GM19438 (cell line): ENCODE data around the gene ANP32E.
A peak's percentile ranks its signal among the peaks of the same experiment; 100 is the strongest.

Experiments
- ATAC-seq: cut with Tn5 transposase; IDR thresholded peaks from one replicate; pipeline ENCODE4 v1.9.1; 2021; ENCODE audit warnings: low read depth; ENCODE audit not compliant: unreplicated experiment

ANP32E gene

DNA sequence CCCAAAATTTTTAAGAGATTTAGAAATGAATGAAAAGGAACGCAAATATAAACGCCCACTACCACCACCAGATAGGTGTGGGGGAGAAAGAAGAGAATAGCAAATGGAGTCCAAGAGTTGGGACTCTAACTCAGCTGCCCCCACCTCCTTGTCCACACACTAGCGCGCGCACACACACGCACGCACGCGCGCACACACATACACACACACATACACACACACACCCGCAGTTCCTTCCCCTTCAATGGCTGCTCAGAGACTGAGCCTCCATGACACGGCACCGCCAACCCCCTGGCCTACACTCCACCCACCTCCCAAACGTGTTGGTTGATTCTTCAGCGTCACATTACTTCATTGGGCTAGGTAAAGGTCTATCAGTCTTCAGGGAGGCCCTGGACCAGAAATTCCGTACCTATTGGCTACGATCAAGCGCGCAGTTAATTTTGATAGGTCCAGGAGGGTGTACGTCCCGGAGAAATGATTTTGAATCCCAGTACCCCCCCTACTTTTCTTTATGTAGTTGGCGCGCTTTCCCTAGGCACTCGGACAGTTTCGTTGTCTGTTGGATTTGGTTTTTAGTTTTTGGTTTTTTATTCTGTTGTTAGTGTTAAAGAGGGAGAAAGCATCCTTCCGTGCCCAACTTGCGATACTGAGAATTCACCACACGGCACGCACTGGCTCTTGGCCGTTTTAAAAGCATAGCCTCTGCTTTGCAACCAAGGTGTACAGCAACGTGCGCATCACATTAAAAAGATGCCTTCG lies at the start of gene ANP32E:
TSS of gene ANP32E (minus strand) at position 261 of the 762 bp plus-strand sequence. CDS start 326 bp downstream, outside the sequence.
- ATAC-seq: peak; percentile 69

DNA sequence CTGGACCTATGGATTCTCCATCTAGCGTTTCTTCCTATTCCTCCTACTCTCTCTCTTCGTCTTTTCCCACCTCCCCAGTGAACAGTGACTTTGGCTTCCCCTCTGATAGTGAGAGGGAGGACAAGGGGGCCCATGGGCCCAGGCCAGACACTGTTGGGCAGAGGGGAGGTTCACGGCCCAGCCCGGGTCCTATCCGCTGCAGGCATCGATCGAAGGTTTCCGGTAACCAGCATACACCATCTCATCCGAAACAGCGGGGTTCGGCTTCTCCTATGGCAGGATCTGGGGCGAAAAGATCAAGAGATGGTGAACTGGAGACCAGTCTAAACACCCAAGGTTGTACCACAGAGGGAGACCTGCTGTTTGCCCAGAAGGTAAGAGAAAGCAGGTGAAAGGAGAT lies 47.3 kb upstream of the ANP32E start:
- ATAC-seq: no peak

DNA sequence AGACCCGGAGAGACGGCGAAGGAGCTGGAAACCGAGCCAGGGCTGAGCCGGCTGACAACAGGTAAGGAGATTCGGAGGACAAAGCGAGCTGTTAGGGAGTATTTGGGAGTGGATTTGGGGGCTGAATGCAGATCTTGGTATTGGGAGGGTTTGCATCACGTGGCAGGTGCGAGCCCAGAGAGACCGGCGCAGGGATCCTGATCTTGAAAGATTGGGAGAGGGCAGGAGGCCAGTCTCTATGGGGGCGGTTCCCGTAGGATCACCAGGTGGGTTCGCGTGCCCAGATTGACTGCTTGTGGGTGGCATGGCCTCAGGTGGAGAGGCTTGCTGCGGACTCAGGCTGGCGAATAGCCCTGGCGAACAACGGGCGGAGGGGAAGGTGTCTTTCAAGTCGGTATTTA lies 46.6 kb upstream of the ANP32E start:
- ATAC-seq: no peak

DNA sequence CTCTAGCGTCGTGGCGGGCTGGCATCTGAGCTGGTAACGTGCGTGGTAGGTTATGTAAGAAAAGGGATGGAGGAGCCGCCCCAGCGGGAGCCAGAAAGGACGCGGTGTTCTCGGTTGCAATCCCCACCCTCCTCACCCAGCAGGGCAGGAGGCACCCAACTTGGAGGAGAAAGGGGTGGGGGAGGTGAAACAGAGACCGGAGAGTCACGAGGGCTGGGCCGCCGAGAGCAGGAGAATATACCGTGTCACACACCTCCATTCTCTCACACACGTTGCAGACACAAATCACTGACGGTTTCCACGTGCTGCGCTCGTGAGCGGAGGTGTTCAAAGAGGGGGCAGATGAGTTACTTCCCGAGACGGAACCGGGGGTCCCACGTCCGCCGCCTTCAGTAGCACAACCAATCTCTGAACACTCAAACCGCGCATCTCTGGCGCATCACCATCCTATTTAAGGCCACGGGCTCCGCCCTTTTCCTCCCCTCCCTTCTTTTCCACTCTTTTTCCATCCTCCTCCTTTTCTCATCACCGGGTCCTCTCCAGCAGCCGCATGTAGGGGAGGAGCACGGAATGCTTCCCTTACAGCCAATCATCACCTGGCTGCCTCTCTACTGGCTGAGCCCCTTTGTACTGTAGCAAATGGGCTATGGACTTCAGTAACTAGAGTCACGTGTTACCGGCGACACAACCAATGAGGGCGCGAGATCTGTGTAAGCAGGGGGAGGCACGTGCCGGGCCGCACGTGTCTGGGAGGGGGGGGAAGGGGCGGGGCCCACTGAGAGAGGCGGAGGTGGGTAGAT lies 46.0 kb upstream of the ANP32E start, which contains the start of gene CIART:
TSS of gene CIART (plus strand) at position 797 of the 800 bp plus-strand sequence. CDS start 714 bp downstream, outside the sequence.
- no peak for ATAC-seq

DNA sequence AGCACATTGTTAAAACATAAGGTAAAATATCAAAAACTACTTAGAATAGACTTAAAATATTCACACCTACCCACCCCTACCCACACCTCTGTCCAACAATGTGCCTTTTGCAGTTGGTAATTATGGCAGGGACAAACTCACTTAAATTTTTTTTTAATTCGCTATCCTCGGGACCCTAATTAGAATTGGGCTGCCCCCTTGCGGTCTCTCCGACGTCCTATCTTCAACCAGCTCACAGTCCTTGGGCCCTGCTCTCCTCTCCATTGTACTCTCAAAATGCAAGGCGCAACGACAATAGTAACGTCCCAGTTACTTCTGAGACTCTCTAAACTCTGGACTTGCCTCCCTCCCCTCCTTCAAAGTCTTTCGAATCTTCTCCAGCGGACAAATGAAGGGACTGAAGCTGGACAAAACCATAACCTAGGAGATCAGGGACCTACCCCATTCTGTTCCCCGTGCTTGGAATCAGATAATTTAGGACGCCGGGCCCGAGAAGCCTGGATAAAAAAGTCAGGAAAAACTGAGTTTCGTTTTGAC lies 45.4 kb upstream of the ANP32E start:
- ATAC-seq: no peak

DNA sequence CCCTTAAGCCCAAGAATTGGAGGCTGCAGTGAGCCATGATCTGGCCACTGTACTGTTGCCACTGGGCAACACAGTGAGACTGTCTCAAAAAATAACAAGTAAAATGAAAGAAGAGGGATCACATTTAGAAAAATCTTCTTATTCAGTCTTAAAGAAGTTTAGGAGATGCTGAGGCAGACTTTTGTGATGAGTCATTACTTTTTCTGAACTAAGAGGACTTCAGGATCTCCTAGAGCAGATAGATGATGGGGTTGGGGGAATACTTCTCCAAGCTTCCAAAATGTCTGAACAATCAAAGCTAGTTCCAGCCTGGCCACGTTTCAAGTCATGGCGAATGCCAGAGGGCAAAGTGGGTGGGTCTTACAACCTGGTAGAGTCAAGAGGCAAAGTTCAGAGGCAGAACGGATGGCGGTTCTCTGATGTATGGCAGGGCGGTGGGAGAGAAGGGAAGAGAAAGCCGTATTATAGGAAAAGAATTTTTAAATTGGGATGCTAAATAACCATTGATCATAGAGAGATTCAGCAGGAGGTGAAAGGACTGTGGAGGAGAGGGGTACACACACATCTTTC lies 44.3 kb upstream of the ANP32E start:
- no peak for ATAC-seq

DNA sequence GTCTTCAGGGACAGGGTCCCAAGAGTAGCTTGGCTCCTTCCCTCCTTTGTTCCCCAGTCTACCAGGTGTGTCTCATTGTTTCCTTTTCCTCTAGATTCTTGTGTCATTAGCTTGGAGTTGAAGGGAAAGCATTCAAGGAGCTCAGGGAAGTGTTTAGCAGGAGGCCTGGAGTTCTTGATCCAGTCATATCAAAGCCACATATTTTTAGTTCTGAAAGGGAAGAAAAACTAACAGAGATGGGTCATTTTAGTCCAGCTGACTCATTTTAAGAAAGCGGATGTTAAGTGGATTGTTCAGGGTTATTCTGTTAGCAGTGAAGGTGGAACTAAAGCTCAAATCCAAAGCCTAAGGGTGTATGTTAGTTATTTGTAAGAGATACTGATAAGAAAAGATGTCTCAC lies 37.4 kb upstream of the ANP32E start:
- no peak for ATAC-seq

DNA sequence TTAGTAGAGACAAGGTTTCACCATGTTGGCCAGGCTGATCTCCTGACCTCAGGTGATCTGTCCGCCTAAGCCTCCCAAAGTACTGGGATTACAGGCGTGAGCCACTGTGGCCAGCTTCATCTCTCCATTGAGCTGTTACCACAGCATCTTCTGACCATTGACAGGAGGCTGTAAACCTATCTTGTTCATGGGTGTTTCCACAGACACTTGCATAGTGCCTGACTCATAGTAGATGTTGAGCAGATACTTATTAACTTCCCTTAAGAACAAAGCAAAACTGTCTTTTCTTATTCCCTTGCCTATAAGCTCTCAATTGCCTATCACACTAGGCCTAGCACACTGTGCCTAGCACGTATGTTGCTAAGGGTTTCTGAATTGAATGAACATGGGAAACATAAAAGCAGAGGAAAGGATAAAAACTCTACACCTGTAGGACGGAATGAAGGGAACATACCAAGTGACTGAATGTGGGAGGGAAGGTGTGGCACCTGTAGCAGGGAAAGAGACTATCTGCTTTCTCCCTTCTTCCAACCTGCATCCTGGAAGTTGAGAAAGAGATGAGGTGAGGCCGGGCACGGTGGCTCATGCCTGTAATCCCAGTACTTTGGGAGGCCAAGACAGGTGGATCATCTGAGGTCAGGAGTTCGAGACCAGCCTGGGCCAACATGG lies 35.5 kb upstream of the ANP32E start:
- no peak for ATAC-seq

DNA sequence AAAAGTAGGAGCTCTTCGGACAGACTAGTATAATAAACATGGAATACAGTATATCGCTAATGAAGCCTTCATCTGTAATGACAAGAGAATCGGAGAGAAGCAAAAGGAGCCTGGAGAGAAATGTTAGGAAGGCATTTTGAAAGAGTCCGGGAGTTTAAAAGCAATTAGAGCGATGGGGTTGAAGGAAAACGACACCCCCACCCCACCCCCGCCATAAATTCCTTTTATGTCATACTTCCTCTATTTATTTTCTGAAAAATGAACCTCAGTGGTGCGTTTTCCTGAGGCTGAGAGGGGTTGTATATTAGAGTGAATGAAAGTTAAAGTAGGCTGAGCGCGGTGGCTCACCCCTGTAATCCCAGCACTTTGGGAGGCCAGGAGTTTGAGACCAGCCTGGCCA lies 33.5 kb upstream of the ANP32E start:
- ATAC-seq: no peak

DNA sequence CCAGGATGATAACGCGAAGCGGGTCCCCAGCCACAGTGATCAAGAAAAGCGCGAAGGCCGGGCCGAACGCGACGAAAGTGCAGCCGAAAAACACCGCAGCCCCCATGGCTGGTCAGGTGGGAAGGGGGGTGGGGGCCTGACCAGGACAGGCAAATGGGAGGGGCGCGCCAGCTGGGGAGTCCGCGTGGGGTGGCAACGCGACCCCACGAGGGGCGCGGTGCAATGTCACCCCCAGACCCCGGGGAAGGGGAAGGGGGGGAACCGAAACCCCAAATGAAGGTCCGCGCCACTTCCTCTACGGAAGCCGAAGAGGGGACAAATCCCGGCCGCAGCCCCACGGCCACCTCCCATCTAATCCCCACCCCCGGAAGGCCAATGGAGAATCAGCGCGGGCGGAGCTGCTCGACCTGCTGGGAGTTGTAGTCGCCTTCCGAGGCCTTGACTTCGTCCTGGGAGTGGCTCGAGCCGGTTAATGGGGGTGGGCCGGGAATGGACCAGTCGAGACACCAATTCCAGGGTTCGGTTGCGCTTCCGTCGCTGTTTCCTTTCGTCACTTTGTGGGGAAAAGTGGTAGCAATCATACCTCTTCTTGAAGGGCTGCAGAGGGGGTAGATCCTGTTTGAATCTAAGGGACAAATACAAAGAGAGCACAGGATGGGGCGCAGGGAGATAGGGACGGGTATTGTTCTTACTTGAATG lies 32.9 kb upstream of the ANP32E start, which contains the start of gene APH1A:
TSS of gene APH1A (minus strand) at position 312 of the 699 bp plus-strand sequence. CDS start at position 106, 206 bp downstream.
- peak; percentile 78 for ATAC-seq

DNA sequence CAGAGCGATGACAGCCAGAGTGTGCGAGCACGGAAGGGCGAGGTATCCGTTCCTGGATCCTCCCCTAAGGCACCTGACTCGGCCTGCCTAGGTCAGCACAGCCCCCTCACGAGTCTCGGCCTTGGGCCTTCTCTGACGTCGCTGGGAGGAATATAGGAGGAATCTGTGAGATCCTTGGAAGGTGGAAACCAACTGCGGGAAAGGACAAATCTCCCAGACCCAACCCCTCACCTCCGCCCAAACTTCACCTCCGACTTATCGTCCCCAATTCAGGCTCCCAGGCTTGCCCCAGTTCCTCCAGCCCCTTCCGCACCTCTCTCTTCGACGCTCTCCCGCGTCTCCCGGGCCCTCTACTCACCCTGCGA lies 32.4 kb upstream of the ANP32E start:
- peak; percentile 18 for ATAC-seq

DNA sequence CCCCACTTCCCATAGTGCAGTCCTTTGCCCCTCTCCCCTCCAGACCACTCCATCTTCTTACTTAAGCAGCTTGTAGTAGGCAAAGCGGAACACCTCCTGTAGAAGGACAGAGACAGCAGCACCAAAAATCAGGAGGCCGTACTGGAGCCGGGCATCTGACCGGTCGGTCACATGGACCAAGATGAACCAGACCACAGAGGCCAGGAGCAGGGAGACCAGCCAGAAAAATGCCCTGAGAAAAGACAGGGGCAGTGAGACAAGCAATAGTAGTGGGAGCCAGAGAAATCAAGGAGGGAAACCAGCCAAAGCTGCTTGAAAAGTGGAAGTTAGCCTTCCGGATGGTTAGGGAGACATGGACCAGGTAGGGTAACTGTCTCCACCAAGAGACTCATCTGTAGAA lies 32.0 kb upstream of the ANP32E start:
- no peak for ATAC-seq

DNA sequence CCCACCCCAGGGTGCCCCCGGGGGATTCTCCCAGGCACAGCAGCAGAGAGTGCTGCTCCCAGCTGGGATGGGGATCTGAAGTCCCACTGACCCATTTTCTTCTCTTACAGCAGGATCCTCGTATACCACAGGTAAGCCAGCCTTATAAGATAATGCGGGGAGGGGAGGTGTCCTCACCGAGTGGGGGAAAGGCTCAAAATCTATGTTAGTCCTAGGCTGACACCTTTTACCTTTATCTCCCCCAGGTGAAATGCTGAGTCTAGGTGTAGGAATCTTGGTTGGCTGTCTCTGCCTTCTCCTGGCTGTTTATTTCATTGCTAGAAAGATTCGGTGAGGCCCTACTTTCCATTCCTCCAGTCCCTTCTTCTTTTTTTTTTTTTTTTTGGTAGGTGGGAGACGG lies 27.6 kb upstream of the ANP32E start:
- ATAC-seq: no peak

DNA sequence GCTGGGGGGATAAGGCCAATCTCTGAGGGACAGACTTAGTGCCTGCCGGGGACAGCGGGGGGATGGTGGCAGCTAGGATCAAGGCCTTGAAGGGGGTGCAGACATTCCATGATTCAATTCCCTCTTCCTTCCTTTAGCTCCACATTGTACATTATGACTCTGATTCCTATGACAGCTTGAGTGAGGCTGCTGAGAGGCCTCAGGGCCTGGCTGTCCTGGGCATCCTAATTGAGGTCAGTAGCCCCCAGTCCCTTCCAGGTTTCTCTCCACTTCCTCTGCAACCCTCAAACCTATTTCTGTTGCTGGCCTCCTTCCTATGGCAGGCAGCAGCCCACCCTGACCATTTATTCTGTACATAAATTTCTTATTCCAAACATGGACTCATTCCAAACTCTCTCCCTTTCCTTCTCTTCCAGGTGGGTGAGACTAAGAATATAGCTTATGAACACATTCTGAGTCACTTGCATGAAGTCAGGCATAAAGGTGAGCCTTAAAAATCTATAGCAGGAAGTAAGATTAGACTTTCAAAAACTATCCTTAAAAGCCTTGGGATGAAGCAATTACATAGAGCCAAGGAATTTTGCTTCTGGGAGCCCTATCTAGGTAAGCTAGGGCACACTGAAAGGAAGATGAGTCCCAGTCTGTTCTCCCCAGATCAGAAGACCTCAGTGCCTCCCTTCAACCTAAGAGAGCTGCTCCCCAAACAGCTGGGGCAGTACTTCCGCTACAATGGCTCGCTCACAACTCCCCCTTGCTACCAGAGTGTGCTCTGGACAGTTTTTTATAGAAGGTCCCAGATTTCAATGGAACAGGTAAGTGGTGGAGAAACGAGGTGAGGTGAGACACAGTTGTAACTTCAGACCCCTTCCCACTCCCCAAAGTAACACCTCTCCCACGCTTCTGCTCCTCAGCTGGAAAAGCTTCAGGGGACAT lies 26.7 kb upstream of the ANP32E start:
- ATAC-seq: no peak

DNA sequence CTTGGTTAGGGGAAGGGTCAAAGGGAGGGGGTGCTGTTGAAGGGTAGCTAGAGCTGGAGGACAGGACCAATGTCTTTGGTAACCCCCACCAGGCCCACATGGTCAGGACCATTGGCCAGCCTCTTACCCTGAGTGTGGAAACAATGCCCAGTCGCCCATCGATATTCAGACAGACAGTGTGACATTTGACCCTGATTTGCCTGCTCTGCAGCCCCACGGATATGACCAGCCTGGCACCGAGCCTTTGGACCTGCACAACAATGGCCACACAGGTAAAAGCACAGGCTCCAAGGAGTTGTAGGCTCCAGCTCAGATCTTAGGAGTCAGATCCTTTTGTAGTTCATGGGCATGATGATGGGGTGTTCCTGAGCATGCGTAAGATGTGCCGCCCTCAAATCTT lies 25.5 kb upstream of the ANP32E start:
- ATAC-seq: no peak

DNA sequence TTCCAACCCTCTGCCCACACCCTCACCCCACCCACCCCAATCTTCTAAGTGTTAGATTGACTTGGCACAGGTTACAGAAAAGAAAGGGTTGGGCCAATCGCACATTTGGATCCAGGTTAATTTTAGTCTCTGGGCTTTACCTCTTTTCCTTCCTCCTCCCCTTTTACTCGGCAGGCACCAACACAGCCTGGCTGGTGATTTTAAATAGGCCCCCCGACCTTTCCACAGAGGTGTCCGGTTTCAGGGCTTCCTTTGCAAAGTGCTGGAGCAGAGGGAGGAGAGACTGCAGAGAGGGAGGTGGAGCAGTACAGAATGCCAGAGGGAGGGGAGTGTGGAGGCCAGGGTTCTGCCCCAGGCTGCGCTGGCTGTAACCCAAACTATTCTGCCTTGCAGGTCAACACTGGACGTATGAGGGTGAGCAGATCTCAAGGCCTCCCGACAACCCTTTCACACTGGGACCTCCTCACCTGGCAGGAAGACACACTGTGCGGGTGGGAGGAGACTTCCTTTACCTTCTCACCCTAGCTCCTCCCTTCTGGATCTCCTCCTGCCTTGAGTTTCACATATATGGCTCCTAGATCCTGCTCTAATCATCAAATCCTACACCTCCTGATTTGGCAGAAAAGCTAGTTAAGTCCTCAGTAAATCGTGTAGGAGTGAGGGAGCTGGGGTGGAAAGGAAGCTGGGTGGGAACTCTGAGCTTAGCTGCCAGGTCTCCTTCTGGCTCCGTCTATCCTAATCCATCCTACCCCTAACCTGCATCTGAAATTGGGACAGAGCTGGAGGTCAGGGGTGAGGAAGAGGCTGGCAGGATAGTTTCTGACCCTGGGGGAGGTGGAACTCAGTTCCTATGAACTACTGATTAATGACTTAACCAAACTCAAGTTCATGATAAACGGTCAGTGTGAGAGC lies 24.1 kb upstream of the ANP32E start:
- no peak for ATAC-seq

DNA sequence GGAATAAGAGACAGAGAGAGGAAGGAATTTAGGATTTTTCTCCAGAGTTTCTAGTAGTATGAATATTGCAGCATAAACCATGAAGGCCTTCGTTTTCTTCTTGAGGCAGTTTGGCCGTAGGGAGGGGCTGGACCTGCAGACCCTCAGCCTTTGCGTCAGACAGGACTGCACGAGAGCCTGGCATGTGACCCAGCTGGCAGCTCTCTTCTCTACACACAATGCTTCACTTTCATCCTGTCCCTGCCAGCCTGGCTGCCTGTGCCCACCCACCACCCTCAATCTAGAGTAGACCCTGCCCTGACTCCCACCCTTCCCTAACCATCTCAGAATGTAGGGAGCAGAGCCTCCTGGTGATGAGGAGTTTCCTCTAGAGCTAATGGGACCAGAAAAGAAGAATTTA lies 23.3 kb upstream of the ANP32E start:
- no peak for ATAC-seq
